Stomach smooth muscle (tissue), 2 donors: Measurements from ENCODE around the gene SH3RF3.

Source experiments
- H3K27ac ChIP-seq: one replicate; pipeline ENCODE4 v1.7.0; 2013; ENCODE audit warnings: mild to moderate bottlenecking, low read length, inconsistent platforms
- H3K27me3 ChIP-seq, 2 donors: one replicate each; pipeline ENCODE4 v1.7.0; 2013; ENCODE audit warnings: low read length in 2 of 2; ENCODE audit not compliant: insufficient read depth in 2 of 2, control insufficient read depth in 1 of 2
- H3K36me3 ChIP-seq, 2 donors: one replicate each; pipeline ENCODE4 v1.7.0; 2013; ENCODE audit warnings: low read length in 2 of 2; ENCODE audit not compliant: control insufficient read depth in 2 of 2, insufficient read depth in 2 of 2
- H3K4me1 ChIP-seq: one replicate; pipeline ENCODE4 v1.7.0; 2013; ENCODE audit warnings: low read length; ENCODE audit not compliant: control insufficient read depth, insufficient read depth
- H3K4me3 ChIP-seq, 2 donors: one replicate each; pipeline ENCODE4 v1.7.0; 2013; ENCODE audit warnings: low read length in 2 of 2
- H3K9ac ChIP-seq, 2 donors: one replicate each; pipeline ENCODE4 v1.7.0; 2013; ENCODE audit warnings: low read length in 2 of 2, mild to moderate bottlenecking in 1 of 2
- H3K9me3 ChIP-seq, 2 donors: one replicate each; pipeline ENCODE4 v1.7.0; 2013; ENCODE audit warnings: low read length in 2 of 2; ENCODE audit not compliant: control insufficient read depth in 2 of 2
- donor health status: healthy.
- donor health status: Pancreatic carcinoma.

Gene SH3RF3

GRCh38 chr2:109341355-109342255 is 212.6 kb downstream of the SH3RF3 start:
- H3K9ac ChIP-seq: no peak overlapping the region
- H3K27ac ChIP-seq: no peak overlapping the region
- H3K4me3 ChIP-seq: no peak overlapping the region
- no peaks in the 10 kb centered on the region for H3K36me3 ChIP-seq
- no peaks in the 10 kb centered on the region for H3K9me3 ChIP-seq
- no peaks in the 10 kb centered on the region for H3K27me3 ChIP-seq
- H3K4me1 ChIP-seq: no peaks in the 10 kb centered on the region

- Histone ChIP-seq H3K9me3 (no peaks in the 10 kb centered on the region), H3K36me3 (no peaks in the 10 kb centered on the region), H3K27me3 (no peaks in the 10 kb centered on the region), H3K4me3 (no peak overlapping the region), H3K9ac (no peak overlapping the region), H3K27ac (no peak overlapping the region), H3K4me1 (no peaks in the 10 kb centered on the region)
Measured at GRCh38 chr2:109342256-109342850, 213.3 kb downstream of the SH3RF3 start.

- Histone ChIP-seq H3K4me3 (no peak overlapping the region), H3K9ac (no peak overlapping the region), H3K4me1 (no peaks in the 10 kb centered on the region), H3K9me3 (no peaks in the 10 kb centered on the region), H3K36me3 (no peaks in the 10 kb centered on the region), H3K27ac (no peak overlapping the region), H3K27me3 (no peaks in the 10 kb centered on the region)
Measured at GRCh38 chr2:109342930-109343329, 213.9 kb downstream of the SH3RF3 start.

- Histone ChIP-seq H3K36me3 (no peaks in the 10 kb centered on the region), H3K27ac (no peak overlapping the region), H3K4me1 (peaks cover 3% of the 10 kb centered on the region), H3K9me3 (no peaks in the 10 kb centered on the region), H3K27me3 (no peaks in the 10 kb centered on the region), H3K4me3 (no peak overlapping the region), H3K9ac (no peak overlapping the region)
Measured at GRCh38 chr2:109343460-109343859, 214.5 kb downstream of the SH3RF3 start.

- Histone ChIP-seq H3K9ac (no peak overlapping the region), H3K27me3 (no peaks in the 10 kb centered on the region), H3K4me1 (peaks cover 7% of the 10 kb centered on the region), H3K36me3 (no peaks in the 10 kb centered on the region), H3K4me3 (no peak overlapping the region), H3K9me3 (no peaks in the 10 kb centered on the region), H3K27ac (no peak overlapping the region)
Measured at GRCh38 chr2:109344270-109344805, 215.3 kb downstream of the SH3RF3 start.

GRCh38 chr2:109345091-109345490 is 216.1 kb downstream of the SH3RF3 start:
- Histone ChIP-seq H3K4me1 (peaks cover 15% of the 10 kb centered on the region), H3K27me3 (no peaks in the 10 kb centered on the region), H3K4me3 (no peak overlapping the region), H3K27ac (no peak overlapping the region), H3K9ac (no peak overlapping the region), H3K36me3 (no peaks in the 10 kb centered on the region), H3K9me3 (no peaks in the 10 kb centered on the region)

GRCh38 chr2:109345653-109346480 is 216.9 kb downstream of the SH3RF3 start:
- Histone ChIP-seq H3K27me3 (no peaks in the 10 kb centered on the region), H3K4me3 (no peak overlapping the region), H3K4me1 (peaks cover 23% of the 10 kb centered on the region), H3K9ac (no peak overlapping the region), H3K9me3 (no peaks in the 10 kb centered on the region), H3K27ac (no peak overlapping the region), H3K36me3 (no peaks in the 10 kb centered on the region)

- Histone ChIP-seq H3K27ac (no peak overlapping the region), H3K4me3 (no peak overlapping the region), H3K4me1 (peaks cover 31% of the 10 kb centered on the region), H3K27me3 (no peaks in the 10 kb centered on the region), H3K9ac (no peak overlapping the region), H3K36me3 (no peaks in the 10 kb centered on the region), H3K9me3 (no peaks in the 10 kb centered on the region)
Measured at GRCh38 chr2:109346601-109347228, 217.7 kb downstream of the SH3RF3 start.

GRCh38 chr2:109347626-109348025 is 218.6 kb downstream of the SH3RF3 start:
- peaks cover 31% of the 10 kb centered on the region for H3K4me1 ChIP-seq
- H3K4me3 ChIP-seq: no peak overlapping the region
- no peaks in the 10 kb centered on the region for H3K36me3 ChIP-seq
- no peaks in the 10 kb centered on the region for H3K9me3 ChIP-seq
- H3K27ac ChIP-seq: no peak overlapping the region
- H3K9ac ChIP-seq: no peak overlapping the region
- H3K27me3 ChIP-seq: no peaks in the 10 kb centered on the region

GRCh38 chr2:109348190-109348589 is 219.2 kb downstream of the SH3RF3 start:
- Histone ChIP-seq H3K9me3 (no peaks in the 10 kb centered on the region), H3K4me1 (peaks cover 31% of the 10 kb centered on the region), H3K4me3 (no peak overlapping the region), H3K9ac (no peak overlapping the region), H3K27ac (no peak overlapping the region), H3K27me3 (no peaks in the 10 kb centered on the region), H3K36me3 (no peaks in the 10 kb centered on the region)
